ENCODE measurements around the gene COL18A1.

The COL18A1 gene

DNA sequence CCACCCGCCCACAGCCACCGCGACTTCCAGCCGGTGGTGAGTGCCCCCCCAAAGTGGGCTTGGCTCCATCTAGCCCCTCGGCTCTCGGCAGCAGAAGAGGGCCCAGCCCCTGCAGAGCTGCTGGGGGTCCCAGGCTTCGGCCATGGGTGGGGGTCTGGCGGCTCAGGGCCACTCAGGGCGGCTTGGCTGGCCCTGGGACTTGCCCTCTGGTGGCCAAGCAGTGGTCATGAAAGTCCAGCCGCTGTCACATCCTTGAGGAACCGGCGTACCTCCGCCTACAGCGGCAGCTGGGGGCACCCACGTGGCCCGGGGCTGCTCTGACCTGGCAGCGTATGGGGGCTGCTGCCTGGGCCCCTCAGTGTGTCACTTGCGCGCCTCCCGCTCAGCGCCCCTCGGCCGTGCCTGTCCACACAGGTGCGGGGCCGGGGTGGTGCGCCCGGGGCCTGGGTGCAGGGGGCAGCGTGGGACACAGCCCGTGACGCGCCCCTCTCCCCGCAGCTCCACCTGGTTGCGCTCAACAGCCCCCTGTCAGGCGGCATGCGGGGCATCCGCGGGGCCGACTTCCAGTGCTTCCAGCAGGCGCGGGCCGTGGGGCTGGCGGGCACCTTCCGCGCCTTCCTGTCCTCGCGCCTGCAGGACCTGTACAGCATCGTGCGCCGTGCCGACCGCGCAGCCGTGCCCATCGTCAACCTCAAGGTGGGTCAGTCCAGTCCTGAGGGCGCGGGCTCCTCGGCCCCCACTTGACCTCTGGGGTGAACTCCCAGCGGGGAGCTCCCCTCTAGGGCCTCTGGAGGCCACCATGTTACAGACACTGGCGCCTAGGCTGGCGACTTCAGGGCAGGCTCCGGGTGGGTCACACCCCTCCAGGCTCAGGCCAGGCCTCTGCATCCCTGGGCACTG is 104.9 kb downstream of the COL18A1 start:
- DNase-seq, result no peak

DNA sequence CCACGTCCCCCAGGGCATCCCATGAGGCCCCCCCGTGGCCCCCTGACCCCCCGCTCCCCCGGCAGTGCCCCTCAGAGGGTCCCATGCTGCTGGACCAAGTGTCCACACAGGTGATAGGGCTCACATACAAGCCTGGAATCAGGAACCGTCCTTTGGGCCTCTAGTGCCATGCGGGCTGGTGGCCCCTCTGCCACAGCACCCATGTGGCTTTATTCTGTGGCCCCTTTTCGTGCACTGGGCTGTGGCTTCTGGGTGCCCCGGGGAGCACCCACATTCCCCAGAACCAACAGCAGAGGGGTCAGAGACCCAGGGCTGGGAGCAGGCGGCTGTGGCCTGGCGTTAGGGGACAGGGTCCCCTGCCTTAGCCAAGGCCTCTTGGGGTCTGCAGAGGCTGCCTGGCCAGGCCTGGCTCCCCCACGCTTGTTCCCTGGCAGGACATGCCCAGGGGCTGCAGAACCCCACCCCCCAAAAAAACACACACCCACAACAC is 105.5 kb downstream of the COL18A1 start:
- no peak for DNase-seq

DNA sequence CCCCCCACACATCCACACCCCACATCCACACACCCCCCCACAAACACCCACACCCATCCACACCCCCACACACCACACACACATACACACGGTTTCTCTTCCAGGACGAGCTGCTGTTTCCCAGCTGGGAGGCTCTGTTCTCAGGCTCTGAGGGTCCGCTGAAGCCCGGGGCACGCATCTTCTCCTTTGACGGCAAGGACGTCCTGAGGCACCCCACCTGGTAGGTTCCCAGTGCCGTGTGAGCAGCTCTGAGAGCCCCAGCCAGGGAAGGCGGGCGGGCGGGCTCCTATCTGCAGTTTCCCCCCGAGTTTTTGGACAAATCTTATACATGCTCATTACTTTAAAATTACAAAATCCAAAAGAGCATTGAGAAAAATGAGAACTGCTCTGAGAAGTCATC is 106.0 kb downstream of the COL18A1 start:
- DNase-seq, result no peak

DNA sequence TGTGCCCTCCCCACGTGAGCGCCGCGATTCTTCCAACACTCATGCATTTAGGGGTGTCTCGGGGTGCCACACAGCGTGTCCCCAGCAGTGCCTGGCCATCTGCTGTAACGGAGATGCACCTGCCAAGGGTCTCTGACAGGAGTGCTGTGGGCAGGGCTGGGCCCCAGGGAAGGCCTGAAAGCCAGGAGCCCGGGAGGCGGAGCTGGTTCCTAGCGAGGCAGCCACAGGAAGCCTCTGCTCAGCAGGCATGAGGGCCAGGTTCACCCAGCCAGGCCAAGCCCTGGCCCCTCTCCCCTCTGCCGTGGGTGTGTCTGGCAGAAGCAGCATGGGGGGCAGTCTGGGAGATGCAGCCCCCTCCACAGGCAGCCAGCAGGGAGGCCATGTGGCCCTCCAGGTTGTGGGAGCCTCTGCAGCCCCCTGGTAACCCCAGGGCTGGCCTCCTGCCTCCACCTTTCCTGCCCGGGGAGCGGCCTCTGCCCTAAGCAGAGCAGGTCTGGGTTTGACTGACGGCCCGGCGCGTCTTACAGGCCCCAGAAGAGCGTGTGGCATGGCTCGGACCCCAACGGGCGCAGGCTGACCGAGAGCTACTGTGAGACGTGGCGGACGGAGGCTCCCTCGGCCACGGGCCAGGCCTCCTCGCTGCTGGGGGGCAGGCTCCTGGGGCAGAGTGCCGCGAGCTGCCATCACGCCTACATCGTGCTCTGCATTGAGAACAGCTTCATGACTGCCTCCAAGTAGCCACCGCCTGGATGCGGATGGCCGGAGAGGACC is 106.9 kb downstream of the COL18A1 start:
- no peak for DNase-seq

DNA sequence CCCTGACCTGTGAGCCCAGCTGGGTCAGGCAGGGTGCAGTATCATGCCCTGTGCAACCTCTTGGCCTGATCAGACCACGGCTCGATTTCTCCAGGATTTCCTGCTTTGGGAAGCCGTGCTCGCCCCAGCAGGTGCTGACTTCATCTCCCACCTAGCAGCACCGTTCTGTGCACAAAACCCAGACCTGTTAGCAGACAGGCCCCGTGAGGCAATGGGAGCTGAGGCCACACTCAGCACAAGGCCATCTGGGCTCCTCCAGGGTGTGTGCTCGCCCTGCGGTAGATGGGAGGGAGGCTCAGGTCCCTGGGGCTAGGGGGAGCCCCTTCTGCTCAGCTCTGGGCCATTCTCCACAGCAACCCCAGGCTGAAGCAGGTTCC is 107.6 kb downstream of the COL18A1 start:
- DNase-seq, result no peak

DNA sequence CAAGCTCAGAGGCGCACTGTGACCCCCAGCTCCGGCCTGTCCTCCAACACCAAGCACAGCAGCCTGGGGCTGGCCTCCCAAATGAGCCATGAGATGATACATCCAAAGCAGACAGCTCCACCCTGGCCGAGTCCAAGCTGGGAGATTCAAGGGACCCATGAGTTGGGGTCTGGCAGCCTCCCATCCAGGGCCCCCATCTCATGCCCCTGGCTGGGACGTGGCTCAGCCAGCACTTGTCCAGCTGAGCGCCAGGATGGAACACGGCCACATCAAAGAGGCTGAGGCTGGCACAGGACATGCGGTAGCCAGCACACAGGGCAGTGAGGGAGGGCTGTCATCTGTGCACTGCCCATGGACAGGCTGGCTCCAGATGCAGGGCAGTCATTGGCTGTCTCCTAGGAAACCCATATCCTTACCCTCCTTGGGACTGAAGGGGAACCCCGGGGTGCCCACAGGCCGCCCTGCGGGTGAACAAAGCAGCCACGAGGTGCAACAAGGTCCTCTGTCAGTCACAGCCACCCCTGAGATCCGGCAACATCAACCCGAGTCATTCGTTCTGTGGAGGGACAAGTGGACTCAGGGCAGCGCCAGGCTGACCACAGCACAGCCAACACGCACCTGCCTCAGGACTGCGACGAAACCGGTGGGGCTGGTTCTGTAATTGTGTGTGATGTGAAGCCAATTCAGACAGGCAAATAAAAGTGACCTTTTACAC is 108.2 kb downstream of the COL18A1 start:
- no peak for DNase-seq

DNA sequence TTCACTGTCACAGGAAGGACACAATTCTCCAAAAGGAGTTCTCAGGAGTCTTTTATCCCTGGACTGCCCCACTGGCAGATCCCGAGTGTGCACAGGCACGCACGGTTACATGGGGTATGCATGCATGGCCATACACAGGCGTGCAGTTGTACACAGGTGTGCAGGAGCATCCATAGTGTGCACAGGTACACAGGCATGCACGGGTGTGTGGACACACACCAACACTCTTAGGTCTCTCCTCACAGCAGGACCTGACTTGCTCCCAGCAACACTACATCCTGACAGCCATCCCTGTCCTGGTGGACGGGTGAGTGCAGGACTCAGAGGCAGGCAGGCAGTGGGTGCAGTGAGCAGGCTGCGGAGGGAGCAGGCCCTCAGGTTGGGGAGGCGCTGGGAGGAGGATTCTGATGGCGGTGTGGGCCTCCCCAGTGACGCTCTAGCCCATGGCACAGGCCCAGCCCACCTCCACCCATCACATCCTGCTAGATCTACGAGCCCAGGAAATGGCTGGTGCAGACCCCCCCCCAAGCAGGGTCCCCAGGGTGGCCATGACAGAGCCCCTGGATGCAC is 108.9 kb downstream of the COL18A1 start:
- no peak for DNase-seq

DNA sequence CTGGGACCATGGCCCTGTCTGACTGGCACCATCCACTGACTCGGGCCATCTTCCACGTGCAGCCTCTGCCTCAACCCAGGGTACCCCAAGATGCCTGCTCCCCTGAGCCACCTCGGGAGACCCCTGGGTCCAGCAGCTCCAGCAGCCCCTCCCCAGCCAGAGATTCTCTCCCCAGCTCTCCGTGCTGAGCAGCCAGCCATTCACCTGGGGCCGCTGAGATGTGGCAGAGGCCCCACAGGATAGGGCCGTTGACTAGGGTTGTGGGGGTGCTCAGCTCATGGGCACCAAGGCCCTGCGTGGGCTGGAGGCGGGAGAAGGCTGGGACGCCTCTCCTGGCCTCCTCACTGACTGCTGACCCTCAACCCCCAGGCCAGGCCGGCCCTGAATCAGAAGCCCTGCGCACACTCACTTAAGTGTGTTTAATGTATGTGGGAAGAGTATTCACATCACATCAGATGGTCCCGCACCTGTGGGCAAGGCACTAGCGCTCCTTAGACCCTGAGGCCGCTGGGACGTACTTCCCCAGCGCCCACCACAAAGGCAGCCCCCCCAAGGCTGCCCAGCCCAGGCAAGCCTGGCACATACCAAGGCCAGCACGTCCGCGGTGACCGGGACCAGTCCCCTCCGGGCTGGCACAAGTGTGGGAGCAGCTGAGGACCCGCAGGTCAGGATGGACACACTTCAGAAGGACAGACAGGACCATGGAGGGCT is 109.5 kb downstream of the COL18A1 start:
- no peak for DNase-seq

DNA sequence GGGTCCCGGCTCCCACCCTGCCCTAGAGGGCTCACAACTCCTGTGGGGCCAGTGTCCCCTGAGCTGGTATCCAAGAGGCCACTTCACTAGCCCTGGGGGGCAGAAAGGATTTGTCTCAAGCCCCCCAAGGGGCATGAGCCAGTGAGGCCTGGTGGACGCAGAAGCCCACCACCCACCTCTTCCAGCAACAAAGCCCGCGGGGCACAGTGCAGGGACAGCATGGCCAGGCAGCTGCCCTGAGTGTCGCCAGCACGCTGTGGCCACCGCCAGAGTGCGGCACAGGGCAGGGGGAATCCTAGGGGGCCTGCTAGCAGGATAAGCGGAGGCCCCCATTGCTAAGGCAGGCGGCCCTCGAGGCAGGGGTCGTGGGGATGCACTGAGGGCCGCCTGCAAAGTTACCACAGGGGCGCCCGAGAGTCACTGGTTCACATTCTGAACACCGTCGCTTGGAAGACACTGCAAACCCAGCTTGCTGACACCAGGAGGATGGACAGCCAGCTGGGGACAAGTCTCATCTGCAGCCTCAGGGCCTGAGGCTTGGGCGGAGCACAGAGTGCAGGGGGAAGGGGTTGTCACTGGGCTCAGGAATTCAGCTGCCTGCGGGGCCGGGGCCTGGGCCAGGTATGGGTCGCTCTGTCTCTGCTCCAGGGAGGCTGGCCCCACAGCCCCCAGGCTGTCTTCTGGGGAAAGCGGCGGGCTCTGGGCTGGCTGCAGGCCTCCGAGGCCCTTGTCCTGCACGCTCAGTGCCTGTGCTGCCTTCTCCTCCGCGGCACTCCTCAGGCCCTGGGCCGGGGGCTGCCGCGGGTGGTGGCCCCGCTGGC is 110.5 kb downstream of the COL18A1 start:
- DNase-seq, result no peak

DNA sequence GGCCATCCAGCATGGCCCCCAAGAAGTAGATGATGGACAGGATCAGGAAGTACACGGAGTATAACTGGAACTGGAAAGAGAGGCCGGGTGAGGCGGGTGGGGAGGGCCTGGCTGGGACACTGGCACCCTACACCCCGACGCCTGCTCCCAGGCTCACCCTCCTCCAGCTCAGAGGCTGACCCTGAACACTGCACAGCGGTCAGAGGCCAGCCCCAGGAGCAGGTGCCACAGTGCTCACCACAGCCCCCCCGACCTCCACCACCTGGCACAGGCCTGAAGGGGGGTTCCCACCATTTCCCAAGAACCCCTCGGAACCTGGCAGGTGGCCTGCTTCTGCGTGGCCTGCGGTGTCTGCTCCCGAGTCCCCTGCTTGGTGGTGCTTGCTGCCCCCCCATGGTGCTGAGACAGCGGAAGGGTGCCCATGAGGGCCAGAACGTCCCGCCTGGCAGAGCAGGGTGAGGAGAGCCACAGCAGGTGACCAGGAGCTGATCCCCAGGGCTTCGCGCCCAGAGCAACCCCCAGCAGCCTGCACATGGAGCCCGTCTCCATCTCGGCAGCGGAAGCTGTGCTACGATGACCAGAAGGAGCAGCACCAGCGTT is 111.2 kb downstream of the COL18A1 start:
- no peak for DNase-seq

DNA sequence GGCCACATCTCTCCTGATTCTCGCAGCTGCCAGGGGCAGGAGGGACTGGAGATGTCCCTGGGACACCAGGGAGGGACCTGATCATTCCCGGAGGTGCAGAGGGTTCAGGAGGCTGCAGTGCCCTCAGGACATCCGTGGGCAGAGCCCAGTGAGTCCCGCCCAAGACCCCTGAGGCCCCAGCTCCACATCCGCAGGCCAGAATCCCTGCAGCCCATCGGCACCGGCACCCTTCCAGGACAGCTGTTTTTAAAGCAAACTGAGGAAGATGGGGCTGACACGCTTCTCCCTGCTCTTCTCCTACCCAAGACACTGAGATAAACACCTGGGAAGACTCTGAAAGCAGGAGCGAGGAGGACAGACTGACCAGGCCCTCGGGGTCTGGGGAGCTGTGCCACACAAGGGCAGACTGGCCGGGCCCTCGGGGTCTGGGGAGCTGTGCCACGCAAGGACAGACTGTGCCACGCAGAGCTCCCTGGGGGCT is 111.7 kb downstream of the COL18A1 start:
- no peak for DNase-seq

DNA sequence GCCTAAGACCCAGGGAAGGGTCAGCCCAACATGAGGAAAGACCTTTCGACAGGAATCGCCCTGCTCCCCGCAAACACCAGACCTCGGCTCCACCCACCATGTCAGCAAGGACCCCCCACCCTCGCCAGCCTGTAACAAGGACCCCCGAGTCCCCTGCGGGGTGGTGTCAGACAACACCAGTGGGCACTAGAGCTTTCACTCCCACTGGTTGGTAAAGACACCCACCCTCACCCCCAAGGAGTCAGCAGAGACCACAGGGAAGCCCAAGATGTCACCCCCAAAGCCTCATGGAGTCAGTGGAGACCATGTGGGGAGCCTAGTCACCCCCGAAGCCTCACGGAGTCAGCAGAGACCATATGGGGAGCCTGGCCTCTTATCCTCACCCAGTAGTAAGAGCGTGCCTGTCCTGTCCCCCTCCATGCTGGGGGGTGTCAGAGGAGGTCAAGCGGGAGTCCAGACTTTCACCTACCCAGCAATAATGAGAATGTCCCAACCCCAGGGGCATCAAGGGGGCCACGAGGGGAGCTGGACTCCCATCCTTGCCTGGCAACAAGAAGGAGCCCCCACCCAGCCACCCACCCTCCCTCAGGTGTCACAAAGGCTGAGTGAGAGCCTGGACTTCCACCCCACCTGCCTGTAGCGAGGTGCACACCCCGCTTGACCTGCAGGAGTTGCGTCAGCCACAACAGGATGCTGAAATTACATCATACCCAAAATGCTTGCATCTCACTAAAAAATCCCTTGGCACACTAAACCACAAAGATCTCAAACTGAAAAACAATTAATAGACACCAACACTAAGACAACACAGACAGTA is 112.5 kb downstream of the COL18A1 start:
- no peak for DNase-seq

DNA sequence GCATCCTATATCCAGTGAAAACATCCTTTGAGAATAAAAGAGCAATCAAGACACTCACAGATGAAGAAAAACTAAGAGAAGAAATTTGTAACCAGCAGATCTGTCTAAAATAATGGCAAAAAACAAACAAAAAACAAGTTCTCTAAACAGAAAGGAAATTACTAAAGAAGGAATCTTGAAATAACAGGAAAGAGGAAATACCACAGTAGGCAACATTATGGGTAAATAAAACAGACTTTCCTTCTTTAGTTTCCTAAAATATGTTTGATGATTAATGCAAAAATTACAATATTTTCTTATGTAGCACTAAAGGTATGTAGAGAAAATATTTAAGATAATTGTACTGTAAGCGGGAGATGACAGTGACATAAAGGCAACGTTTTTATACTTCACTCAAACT is 113.8 kb downstream of the COL18A1 start:
- DNase-seq, result no peak

DNA sequence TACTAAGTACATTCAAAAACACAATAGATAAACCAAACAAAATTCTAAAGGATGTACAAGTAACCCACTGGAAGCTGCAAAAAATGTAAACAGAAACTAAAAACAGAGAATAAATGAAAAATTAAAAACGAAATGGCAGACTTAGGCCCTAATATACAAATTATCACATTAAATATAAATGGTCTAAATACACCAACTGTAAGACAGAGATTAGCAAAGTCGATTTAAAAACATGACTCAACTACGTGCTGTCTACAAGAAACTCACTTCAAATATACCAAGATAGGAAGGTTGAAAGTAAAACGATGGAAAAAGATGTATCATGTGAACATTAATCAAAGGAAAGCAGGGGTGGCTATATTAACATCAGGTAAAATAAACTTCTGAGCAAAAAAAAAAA is 114.2 kb downstream of the COL18A1 start:
- no peak for DNase-seq

DNA sequence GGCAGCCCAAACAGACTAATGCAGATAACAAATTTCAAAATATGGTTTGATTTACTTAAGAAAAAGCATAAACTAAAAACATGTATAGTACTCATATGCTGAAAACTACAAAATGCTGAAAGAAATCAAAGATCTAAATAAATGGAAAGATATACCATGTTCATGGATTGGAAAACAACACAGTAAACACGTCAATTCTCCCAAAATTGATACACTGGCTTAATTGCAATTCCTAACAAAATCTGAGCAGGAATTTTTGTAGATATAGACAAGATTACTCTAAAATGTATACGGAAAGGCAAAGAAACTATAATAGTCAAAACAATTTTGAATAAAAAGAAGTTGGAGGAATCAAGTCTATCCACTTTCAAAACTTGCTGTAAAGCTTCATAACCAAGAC is 116.3 kb downstream of the COL18A1 start:
- DNase-seq, result no peak

DNA sequence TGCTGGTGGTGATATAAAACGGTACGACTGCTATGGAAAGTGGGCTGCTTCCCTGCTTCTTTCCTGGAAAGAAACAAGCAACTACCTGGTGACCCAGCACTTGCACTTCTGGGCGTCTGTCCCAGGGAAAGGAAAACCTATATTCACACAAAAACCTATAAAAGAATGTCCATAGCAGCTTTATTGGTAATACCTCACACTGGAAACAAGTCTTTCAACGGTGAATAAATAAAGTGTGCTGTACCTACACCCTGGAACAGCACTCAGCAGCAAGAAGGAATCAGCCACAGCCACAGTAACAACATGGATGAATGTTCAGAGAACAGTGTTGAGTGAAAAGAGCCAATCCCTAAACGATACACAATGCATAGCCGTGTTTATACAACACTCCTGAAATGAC is 117.4 kb downstream of the COL18A1 start:
- DNase-seq, result no peak

DNA sequence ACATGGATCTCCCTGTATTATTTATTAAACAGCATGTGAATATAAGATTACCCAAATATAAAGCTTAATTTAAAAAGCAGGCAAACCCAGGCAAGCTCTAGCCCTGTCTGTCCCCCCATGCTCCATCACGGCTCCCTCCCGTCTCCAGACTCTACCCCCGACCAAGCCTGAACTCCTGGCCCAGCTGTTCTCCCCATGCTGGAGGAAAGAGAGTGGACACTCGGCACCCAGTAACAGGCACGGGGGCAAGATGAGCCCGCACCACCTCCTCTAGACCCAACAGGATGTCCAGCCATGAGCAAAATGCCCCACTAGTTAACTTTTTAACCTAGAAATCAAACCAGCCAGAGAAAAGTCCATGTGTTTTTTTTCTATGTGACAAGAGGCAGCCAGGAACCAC is 118.0 kb downstream of the COL18A1 start:
- DNase-seq, result no peak

DNA sequence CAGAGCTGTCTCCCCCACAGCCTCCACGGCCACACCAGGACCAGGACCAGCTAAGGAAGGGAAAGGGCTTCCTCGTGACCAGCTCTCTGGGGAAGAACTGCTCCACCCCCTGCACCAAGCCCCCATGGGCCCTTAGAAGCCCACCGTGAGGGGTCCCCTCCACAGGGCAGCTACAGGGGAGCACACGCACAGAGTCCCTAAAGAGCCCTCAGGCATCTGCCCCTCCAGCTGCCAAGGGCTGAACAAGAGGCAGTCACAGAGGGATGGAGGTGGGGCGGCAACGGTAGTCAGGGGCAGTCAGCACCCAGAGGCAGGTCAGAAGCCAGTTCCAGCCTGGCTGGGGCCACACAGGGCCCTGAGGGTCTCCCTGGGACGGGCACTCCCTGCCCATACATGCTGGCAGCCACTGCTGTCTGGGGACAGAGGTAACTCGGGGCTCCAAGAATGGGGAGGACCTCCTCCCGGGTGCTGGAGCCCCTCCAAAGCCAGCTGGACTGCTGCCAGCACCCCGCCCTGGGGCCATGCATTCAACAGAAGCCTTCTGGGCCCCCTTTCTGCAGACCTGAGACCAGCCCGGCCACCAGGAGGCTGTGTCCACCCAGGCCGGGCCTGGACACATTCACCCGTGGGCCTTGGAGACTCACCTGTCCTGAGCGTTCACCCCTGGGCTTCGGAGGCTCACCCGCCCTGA is 118.6 kb downstream of the COL18A1 start:
- DNase-seq, result no peak

DNA sequence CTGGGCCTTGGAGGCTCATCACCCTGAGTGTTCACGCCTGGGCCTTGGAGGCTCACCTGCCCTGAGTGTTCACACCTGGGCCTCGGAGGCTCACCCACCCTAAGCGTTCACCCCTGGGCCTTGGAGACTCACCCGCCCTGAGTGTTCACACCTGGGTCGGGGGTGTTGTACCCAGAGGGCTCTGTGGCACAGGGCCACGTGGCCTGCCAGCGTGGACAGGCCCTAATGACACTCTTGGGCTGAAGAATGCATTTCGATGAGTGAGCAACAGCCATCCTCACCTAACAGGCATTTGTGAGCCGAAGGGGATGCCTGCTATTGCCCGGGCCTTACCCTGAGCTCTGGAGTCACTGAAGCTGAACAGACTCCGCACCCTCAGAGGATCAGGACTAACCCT is 119.8 kb downstream of the COL18A1 start:
- DNase-seq, result no peak

Measured in activated gamma-delta T cell (primary cell).